ENCODE data around the gene TMCO4. TPM values are rescaled to one million over a fixed set of nuclear protein-coding genes. Genes with fewer than 3 reads are reported as not detected.

TMCO4 gene
- total RNA-seq, 2 experiments from 2014 or later: 1.2 to 8.1 TPM

DNA sequence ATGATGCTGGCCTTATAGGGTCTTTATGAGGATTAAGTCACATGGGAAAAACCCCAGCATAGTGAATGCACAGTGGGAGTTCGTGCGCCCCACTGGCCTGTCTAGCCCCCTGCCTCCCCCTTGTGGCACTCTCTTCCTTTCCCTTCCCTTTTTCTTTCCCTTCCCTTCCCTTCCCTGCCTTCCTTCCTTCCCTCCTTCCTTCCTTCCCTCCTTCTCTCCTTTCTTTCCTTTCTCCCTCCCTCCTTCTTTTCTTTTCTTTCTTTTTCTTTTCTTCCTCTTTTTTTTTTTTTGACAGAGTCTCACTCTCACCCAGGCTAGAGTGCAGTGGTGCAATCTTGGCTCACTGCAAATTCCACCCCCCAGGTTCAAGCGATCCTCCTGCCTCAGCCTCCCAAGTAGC is 96.4 kb downstream of the TMCO4 start:
- DNase-seq (ENCODE audit: low spot score): no peak
- no peak overlapping the region for H3K27ac ChIP-seq (ENCODE audit: low read depth, low read length, poor library complexity, severe bottlenecking)
- no peaks in the 10 kb centered on the region for H4K20me1 ChIP-seq (ENCODE audit: insufficient read depth, low read length)
- no peak overlapping the region for H2AFZ ChIP-seq (ENCODE audit: low read length)
- intact Hi-C loops (cut with micrococcal nuclease; ENCODE audit: unreplicated experiment): no loop called here
- no peak overlapping the region for H3K4me2 ChIP-seq (ENCODE audit: low read length)
- no TSS peak for BruUV-seq (replicated peaks)
- H3K79me2 ChIP-seq (ENCODE audit: insufficient read depth, low read depth, low read length): no peaks in the 10 kb centered on the region
- ChIA-PET CTCF (ENCODE audit: unreplicated experiment) (no interaction called here), POLR2A (no interaction called here)
- H3K4me3 ChIP-seq (ENCODE audit: low read depth, low read length, poor library complexity, severe bottlenecking): no peak overlapping the region
- H3K9me2 ChIP-seq (ENCODE audit: insufficient read depth, low read length): no peaks in the 10 kb centered on the region
- H3K9me3 ChIP-seq (ENCODE audit: low read length): no peaks in the 10 kb centered on the region
- no peak for TF ChIP-seq EZH2phosphoT487 (IDR thresholded peaks at IDR 0.05; ENCODE audit: borderline replicate concordance, low read depth, low read length)
- TF ChIP-seq, protein P1, sequence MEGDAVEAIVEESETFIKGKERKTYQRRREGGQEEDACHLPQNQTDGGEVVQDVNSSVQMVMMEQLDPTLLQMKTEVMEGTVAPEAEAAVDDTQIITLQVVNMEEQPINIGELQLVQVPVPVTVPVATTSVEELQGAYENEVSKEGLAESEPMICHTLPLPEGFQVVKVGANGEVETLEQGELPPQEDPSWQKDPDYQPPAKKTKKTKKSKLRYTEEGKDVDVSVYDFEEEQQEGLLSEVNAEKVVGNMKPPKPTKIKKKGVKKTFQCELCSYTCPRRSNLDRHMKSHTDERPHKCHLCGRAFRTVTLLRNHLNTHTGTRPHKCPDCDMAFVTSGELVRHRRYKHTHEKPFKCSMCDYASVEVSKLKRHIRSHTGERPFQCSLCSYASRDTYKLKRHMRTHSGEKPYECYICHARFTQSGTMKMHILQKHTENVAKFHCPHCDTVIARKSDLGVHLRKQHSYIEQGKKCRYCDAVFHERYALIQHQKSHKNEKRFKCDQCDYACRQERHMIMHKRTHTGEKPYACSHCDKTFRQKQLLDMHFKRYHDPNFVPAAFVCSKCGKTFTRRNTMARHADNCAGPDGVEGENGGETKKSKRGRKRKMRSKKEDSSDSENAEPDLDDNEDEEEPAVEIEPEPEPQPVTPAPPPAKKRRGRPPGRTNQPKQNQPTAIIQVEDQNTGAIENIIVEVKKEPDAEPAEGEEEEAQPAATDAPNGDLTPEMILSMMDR (conservative IDR thresholded peaks at IDR 0.05; ENCODE audit: low read length): no peak
- peaks cover 3% of the 10 kb centered on the region for H3K4me1 ChIP-seq (ENCODE audit: insufficient read depth, low read length, poor library complexity, severe bottlenecking)
- H3K36me3 ChIP-seq (ENCODE audit: insufficient read depth, low read length): no peaks in the 10 kb centered on the region

DNA sequence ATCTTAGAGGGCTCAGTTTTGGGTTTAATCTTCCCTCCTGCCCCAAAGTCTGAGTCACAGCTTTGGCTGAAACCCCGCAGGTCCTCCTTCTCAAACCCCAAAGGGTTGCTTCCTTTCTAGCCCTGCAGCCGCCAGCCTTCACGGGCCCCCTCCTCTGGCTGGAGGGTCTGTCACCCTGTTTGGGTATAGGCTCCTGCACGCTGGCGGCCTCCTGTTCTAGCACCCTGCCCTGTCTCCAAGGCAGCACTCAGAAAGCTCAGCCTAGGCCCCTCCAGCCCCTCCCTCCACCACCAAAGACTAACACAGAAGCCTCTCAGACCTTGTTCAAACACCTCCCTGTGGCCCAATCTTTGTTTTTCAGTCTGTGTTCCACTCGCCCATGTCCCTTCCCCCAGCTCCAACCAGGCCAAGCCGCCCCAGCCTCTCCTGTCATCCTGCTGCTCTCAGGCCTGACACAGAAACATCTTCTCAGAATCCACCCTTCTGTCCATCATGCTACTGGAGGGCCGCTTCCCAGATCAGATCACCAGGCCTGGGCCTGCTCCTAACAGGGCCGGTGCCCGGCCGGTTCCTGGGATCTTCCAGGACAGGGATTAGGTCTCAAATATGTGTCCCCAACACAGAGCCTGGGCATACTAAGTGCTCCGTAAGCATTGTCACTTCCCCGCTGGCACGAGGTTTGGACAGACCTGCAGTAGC is 99.5 kb downstream of the TMCO4 start:
- intact Hi-C loops (cut with micrococcal nuclease; ENCODE audit: unreplicated experiment): no loop called here
- Histone ChIP-seq H3K27ac (ENCODE audit: low read depth, low read length, poor library complexity, severe bottlenecking) (no peak overlapping the region), H3K4me1 (ENCODE audit: insufficient read depth, low read length, poor library complexity, severe bottlenecking) (peaks cover 9% of the 10 kb centered on the region), H3K9me3 (ENCODE audit: low read length) (no peaks in the 10 kb centered on the region), H3K4me2 (ENCODE audit: low read length) (no peak overlapping the region), H3K36me3 (ENCODE audit: insufficient read depth, low read length) (no peaks in the 10 kb centered on the region), H4K20me1 (ENCODE audit: insufficient read depth, low read length) (no peaks in the 10 kb centered on the region), H3K79me2 (ENCODE audit: insufficient read depth, low read depth, low read length) (no peaks in the 10 kb centered on the region), H3K4me3 (ENCODE audit: low read depth, low read length, poor library complexity, severe bottlenecking) (no peak overlapping the region), H3K9me2 (ENCODE audit: insufficient read depth, low read length) (no peaks in the 10 kb centered on the region), H2AFZ (ENCODE audit: low read length) (no peak overlapping the region)
- no peak for TF ChIP-seq EZH2phosphoT487 (IDR thresholded peaks at IDR 0.05; ENCODE audit: borderline replicate concordance, low read depth, low read length)
- TF ChIP-seq, protein P1 (conservative IDR thresholded peaks at IDR 0.05; ENCODE audit: low read length): no peak
- POLR2A ChIA-PET: no interaction called here
- BruUV-seq (replicated peaks): no TSS peak
- CTCF ChIA-PET (ENCODE audit: unreplicated experiment): no interaction called here
- DNase-seq (ENCODE audit: low spot score): no peak

DNA sequence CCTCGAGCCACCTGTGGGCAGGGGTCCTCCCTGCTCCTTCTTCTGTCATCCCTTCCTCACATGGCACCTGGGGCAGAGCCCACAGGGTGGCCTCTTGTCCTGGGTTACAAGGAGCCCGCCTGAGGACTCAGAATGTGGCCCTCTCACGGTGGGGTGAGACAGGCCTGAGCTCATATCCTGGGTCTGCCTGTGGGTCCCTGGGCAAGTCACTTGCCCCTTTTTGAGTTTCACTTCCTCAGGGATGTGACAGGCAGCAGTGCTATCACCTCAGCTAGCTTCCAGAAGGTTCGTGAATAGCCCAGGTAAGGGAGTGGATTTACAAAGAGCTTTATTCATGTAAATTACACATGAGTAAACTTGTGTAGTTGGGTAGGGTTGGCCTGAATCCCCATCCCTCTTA is 101.5 kb downstream of the TMCO4 start:
- H3K79me2 ChIP-seq (ENCODE audit: insufficient read depth, low read depth, low read length): no peaks in the 10 kb centered on the region
- CTCF ChIA-PET (ENCODE audit: unreplicated experiment): no interaction called here
- H3K9me2 ChIP-seq (ENCODE audit: insufficient read depth, low read length): no peaks in the 10 kb centered on the region
- H3K36me3 ChIP-seq (ENCODE audit: insufficient read depth, low read length): no peaks in the 10 kb centered on the region
- intact Hi-C loops (cut with micrococcal nuclease; ENCODE audit: unreplicated experiment): no loop called here
- no peaks in the 10 kb centered on the region for H3K9me3 ChIP-seq (ENCODE audit: low read length)
- H3K27ac ChIP-seq (ENCODE audit: low read depth, low read length, poor library complexity, severe bottlenecking): no peak overlapping the region
- peak; percentile 58 for DNase-seq (ENCODE audit: low spot score)
- TF ChIP-seq EZH2phosphoT487 (IDR thresholded peaks at IDR 0.05; ENCODE audit: borderline replicate concordance, low read depth, low read length): no peak
- TF ChIP-seq, protein P1 (conservative IDR thresholded peaks at IDR 0.05; ENCODE audit: low read length): no peak
- H4K20me1 ChIP-seq (ENCODE audit: insufficient read depth, low read length): no peaks in the 10 kb centered on the region
- H2AFZ ChIP-seq (ENCODE audit: low read length): no peak overlapping the region
- no peak overlapping the region for H3K4me3 ChIP-seq (ENCODE audit: low read depth, low read length, poor library complexity, severe bottlenecking)
- peaks cover 9% of the 10 kb centered on the region for H3K4me1 ChIP-seq (ENCODE audit: insufficient read depth, low read length, poor library complexity, severe bottlenecking)
- BruUV-seq (replicated peaks): no TSS peak
- POLR2A ChIA-PET: interaction anchor here (0.5 to 1.1 kb wide), 2 partner anchors 21 to 163 kb away, joined by 3 to 6 read pairs; no protein-coding TSS in a partner anchor
- no peak overlapping the region for H3K4me2 ChIP-seq (ENCODE audit: low read length)
